Ascending aorta (tissue), 2 donors: ENCODE data around the gene CFAP45. TPM values are rescaled to one million over a fixed set of nuclear protein-coding genes. Genes with fewer than 3 reads are reported as not detected.
A peak's percentile ranks its signal among the peaks of the same experiment; 100 is the strongest.

ENCODE experiments used
- DNase-seq, 2 donors: peaks; one replicate each; pipeline ENCODE4 v3.0.0-alpha.2; 2019; ENCODE audit warnings: low spot score in 2 of 2
- H3K27ac ChIP-seq, 2 donors: fragments of 200-600 bp; sonication (generic); one replicate each; pipeline ENCODE4 v1.5.1; 2016 to 2017; ENCODE audit warnings: mild to moderate bottlenecking in 1 of 2
- H3K27me3 ChIP-seq: fragments of 200-600 bp; sonication (generic); one replicate; pipeline ENCODE4 v1.5.1; 2017
- H3K36me3 ChIP-seq, 2 donors: fragments of 200-600 bp; sonication (generic); one replicate each; pipeline ENCODE4 v1.5.1; 2016
- H3K4me1 ChIP-seq, 2 donors: fragments of 200-600 bp; sonication (generic); one replicate each; pipeline ENCODE4 v1.5.1; 2016 to 2017; ENCODE audit warnings: mild to moderate bottlenecking in 1 of 2
- H3K4me3 ChIP-seq, 2 donors: fragments of 200-600 bp; sonication (generic); one replicate each; pipeline ENCODE4 v1.5.1; 2016 to 2017; ENCODE audit warnings: mild to moderate bottlenecking in 1 of 2
- H3K9me3 ChIP-seq, 2 donors: fragments of 200-600 bp; sonication (generic); one replicate each; pipeline ENCODE4 v1.5.1; 2016
- intact Hi-C: fragments of 100-400 bp; cut with DNase I; formaldehyde crosslinking; loops from one replicate; pipeline ENCODE4 v1.15.1; 2023
- total RNA-seq: library from RNA; depleted of rRNA; stranded (reverse); fragments of >200 nt; gene quantifications from one replicate; pipeline ENCODE4 v1.1.0, GENCODE V29; 2016
- TF ChIP-seq, protein P1 (sequence below), 3 experiments: fragments of 200-600 bp in 2 of 3; fragments of 450-650 bp in 1 of 3; sonication (generic) in 2 of 3; IDR thresholded peaks; one replicate each; pipeline ENCODE4 v1.5.1; 2016 to 2019; ENCODE audit warnings: antibody characterized with exemption in 3 of 3, mild to moderate bottlenecking in 1 of 3, moderate library complexity in 1 of 3

CFAP45 gene
- total RNA-seq, 1 donor from 2014 or later = not detected

DNA sequence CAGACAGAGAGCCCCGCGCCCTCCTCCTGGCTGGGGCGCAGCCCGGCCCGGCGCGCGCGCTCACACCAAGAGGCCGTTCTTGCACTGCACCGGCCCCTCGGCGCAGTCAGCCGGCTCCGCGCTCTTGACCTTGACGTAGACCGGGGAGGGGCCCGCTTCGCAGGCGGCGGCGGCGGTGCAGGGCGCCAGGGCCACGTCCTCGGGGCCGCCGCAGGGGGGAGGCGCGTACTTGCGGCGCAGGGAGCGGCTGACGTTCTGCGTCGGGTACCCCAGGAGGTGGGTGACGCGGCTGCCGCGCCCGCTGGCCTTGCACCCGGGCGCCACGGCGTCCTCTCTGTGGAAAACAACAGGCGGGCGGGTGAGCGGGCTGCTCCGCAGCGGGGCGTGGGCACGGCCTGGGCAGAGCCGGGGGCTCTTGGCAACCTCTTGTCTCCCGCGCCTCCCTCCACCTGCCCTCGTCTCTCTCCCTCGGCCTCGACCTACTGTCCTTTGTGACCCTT lies 45.2 kb downstream of the CFAP45 start:
- no peaks in the 10 kb centered on the region for H3K27me3 ChIP-seq
- no peaks in the 10 kb centered on the region for H3K9me3 ChIP-seq
- DNase-seq = peak; percentile 32 to 92
- H3K4me1 ChIP-seq = peaks cover 0 to 8% of the 10 kb centered on the region in 2 donors
- TF ChIP-seq, protein P1, sequence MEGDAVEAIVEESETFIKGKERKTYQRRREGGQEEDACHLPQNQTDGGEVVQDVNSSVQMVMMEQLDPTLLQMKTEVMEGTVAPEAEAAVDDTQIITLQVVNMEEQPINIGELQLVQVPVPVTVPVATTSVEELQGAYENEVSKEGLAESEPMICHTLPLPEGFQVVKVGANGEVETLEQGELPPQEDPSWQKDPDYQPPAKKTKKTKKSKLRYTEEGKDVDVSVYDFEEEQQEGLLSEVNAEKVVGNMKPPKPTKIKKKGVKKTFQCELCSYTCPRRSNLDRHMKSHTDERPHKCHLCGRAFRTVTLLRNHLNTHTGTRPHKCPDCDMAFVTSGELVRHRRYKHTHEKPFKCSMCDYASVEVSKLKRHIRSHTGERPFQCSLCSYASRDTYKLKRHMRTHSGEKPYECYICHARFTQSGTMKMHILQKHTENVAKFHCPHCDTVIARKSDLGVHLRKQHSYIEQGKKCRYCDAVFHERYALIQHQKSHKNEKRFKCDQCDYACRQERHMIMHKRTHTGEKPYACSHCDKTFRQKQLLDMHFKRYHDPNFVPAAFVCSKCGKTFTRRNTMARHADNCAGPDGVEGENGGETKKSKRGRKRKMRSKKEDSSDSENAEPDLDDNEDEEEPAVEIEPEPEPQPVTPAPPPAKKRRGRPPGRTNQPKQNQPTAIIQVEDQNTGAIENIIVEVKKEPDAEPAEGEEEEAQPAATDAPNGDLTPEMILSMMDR (IDR thresholded peaks at IDR 0.05) = peak in 1 of 3 experiments; percentile 22
- H3K27ac ChIP-seq = peak overlapping the region; percentile 98
- no peaks in the 10 kb centered on the region for H3K36me3 ChIP-seq
- peak overlapping the region; percentile 78 to 92 for H3K4me3 ChIP-seq
- intact Hi-C loops = loop anchor here (1.0 to 2.0 kb wide), 3 partner anchors 37 to 74 kb away; partner anchors contain the start of genes DUSP23 and TAGLN2

DNA sequence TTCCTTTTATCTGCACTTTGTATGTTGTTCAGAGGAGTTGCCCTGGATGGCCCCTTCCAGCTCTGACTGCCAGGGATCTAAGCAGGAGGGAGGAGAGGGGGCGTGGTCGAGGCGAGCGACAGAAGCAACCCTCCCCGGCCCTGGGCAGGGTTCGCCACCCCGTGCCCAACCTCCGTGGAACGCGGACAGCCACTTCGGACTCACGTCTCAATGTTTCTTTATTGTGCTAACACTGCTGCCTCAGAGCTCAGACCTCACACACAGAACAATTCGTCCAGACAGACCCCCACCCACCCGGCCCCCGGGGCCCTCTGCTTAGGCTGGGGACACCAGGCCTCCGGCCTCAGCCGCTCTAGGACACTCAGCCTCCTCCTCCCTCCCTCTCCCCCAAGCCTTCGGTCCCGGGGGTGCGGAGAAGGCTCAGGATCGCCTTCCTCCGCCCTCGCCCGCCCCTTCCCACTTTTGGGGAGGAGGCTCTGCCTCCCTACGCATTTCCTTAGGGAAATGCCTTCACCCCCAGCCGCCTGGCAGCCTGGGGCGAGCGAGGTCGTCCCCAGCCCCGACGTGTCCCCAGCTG lies 45.8 kb downstream of the CFAP45 start:
- TF ChIP-seq, protein P1 (IDR thresholded peaks at IDR 0.05) = no peak
- no peaks in the 10 kb centered on the region for H3K36me3 ChIP-seq
- intact Hi-C loops = loop anchor here (1.0 to 2.0 kb wide), 3 partner anchors 37 to 73 kb away; partner anchors contain the start of genes DUSP23 and TAGLN2
- no peaks in the 10 kb centered on the region for H3K9me3 ChIP-seq
- H3K4me1 ChIP-seq = peaks cover 0 to 8% of the 10 kb centered on the region in 2 donors
- no peaks in the 10 kb centered on the region for H3K27me3 ChIP-seq
- DNase-seq = peak; percentile 14 to 89
- H3K4me3 ChIP-seq = peak overlapping the region; percentile 78 to 92
- H3K27ac ChIP-seq = peak overlapping the region; percentile 98

DNA sequence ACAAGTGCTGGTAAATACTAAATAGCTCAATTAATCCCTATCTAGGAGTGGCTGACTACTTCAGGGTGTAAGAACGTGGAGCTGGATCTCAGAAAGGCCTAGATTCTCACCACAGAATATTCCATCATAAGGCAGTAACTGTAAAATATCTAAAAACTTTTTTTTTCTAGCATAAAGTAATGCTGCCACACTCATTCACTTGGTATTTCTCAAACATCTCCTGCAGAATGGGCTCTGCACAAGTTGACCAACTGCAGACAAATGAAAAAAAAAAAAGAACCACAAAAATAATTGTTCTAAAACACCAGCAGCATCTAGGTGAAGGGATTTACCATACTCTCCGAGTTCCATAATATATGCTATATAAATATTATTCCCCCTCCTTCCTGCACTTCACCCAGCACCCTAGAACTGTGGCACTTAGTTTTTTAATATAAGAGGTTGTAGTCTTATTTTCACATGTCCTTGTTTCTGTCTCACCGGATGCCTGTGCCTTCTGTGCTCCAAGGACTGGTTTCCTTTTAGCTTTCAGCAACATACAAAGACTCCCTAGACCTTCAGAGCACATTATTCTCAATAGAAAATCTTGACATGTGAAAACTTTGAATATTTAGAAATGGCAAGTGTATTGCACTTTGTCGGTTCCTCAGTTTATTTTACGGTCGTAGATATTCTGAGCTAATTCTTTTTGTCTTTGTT lies 46.4 kb downstream of the CFAP45 start:
- Histone ChIP-seq H3K9me3 (no peaks in the 10 kb centered on the region), H3K27me3 (no peaks in the 10 kb centered on the region), H3K27ac (peak overlapping the region; percentile 98), H3K36me3 (no peaks in the 10 kb centered on the region), H3K4me1 (peaks cover 0 to 8% of the 10 kb centered on the region in 2 donors), H3K4me3 (peak overlapping the region; percentile 78 to 92)
- DNase-seq = no peak
- TF ChIP-seq, protein P1 (IDR thresholded peaks at IDR 0.05) = no peak
- intact Hi-C loops = loop anchor here (1.0 to 2.0 kb wide), 3 partner anchors 38 to 73 kb away; partner anchors contain the start of genes DUSP23 and TAGLN2

DNA sequence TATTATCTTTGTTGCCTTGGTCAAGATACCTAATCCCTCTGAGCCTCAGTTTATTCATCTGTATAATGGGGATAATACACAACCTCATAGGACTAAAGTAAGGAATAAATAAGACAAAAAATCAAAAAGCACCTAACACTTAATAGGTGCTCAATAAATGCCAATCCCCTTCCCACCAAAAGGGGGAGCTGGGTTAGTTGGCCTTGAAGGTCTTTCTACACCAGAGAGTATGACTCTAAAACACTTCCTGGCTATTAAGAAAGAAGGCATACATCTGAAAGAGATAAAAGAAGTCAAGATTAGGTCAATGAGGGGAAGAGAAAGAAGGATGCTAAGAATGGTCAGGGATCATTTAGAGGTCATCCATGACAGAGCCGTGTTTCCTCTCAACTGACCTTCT lies 48.6 kb downstream of the CFAP45 start:
- Histone ChIP-seq H3K4me1 (peaks cover 0 to 8% of the 10 kb centered on the region in 2 donors), H3K27me3 (no peaks in the 10 kb centered on the region), H3K9me3 (no peaks in the 10 kb centered on the region), H3K27ac (no peak overlapping the region), H3K36me3 (no peaks in the 10 kb centered on the region), H3K4me3 (no peak overlapping the region)
- DNase-seq = no peak
- intact Hi-C loops = no loop called here
- TF ChIP-seq, protein P1 (IDR thresholded peaks at IDR 0.05) = no peak

DNA sequence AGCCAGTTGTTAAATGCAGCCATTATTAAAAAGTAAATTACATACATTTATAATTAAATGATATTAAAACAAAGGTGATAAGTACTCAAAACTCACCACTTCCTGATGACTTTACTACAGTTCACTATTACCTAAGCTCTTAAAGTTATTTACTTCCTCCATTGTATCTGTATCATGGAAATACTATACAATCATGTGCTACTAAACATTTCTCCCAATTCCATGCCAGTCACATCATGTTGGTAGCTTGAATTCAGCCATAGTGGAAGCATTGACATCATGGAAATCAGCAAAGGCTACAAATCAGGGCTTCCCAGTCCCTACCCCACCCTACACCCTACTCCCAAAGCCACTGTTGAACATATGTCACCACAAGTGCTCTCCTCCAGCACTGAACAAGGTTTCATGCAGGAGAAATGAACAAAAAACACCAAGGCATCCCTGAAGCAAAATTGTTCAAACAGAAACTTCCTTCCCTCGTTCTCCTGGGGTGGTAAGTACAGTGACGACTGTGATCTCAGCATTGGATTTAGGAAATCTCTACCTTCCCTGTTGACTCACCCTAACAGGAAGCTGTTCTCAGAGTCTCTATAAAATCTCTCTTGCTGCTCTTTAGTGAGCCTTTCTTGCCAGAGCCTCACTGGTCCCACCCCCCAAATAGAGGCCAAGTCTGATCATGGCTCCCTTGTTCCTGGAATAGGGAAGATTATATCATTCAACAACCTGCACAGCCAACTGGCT lies 50.2 kb downstream of the CFAP45 start:
- H3K27me3 ChIP-seq = no peaks in the 10 kb centered on the region
- H3K36me3 ChIP-seq = no peaks in the 10 kb centered on the region
- no peak for DNase-seq
- H3K9me3 ChIP-seq = no peaks in the 10 kb centered on the region
- H3K4me1 ChIP-seq = peaks cover 0 to 8% of the 10 kb centered on the region in 2 donors
- H3K4me3 ChIP-seq = no peak overlapping the region
- intact Hi-C loops = no loop called here
- TF ChIP-seq, protein P1 (IDR thresholded peaks at IDR 0.05) = no peak
- no peak overlapping the region for H3K27ac ChIP-seq
